Upper lobe of left lung (tissue), 6 donors: ENCODE measurements around the gene KCNQ1OT1. TPM values are rescaled to one million over a fixed set of nuclear protein-coding genes. Genes with fewer than 3 reads are reported as not detected.

Source experiments
- ATAC-seq, 2 donors: fragments of 200-7000 bp; cut with Tn5 transposase; one replicate each; pipeline ENCODE4 v1.9.1; 2022; ENCODE audit warnings: mild to moderate bottlenecking in 2 of 2, moderate library complexity in 2 of 2; ENCODE audit not compliant: low FRiP score in 2 of 2
- DNase-seq, 2 donors: peaks; one replicate each; pipeline ENCODE4 v3.0.0-alpha.2; 2019 to 2020
- H3K27ac ChIP-seq, 4 donors: fragments of 200-600 bp; sonication (generic); one replicate each; pipeline ENCODE4 v1.5.1; 2016 to 2019
- H3K27me3 ChIP-seq, 4 donors: fragments of 200-600 bp; sonication (generic); one replicate each; pipeline ENCODE4 v1.5.1; 2017 to 2019
- H3K36me3 ChIP-seq, 4 donors: fragments of 200-600 bp; sonication (generic); one replicate each; pipeline ENCODE4 v1.5.1; 2016 to 2019
- H3K4me1 ChIP-seq, 4 donors: fragments of 200-600 bp; sonication (generic); one replicate each; pipeline ENCODE4 v1.5.1; 2018 to 2019
- H3K4me3 ChIP-seq, 4 donors: fragments of 200-600 bp; sonication (generic); one replicate each; pipeline ENCODE4 v1.5.1; 2017 to 2019; ENCODE audit warnings: mild to moderate bottlenecking in 2 of 4, moderate library complexity in 1 of 4
- H3K9me3 ChIP-seq, 4 donors: fragments of 200-600 bp; sonication (generic); one replicate each; pipeline ENCODE4 v1.5.1; 2018 to 2019
- EP300 ChIP-seq, 4 donors: sonication (generic); formaldehyde crosslinking; IDR thresholded peaks; one replicate each; pipeline ENCODE4 v1.5.1; 2017; ENCODE audit warnings: antibody characterized with exemption in 4 of 4, control low read depth in 2 of 4
- POLR2A ChIP-seq, 4 donors: fragments of 450-650 bp; IDR thresholded peaks; one replicate each; pipeline ENCODE4 v1.5.1; 2016 to 2017; ENCODE audit warnings: antibody characterized with exemption in 4 of 4, mild to moderate bottlenecking in 2 of 4
- POLR2AphosphoS5 ChIP-seq, 2 donors: sonication (generic); formaldehyde crosslinking; IDR thresholded peaks; one replicate each; pipeline ENCODE4 v1.5.1; 2017; ENCODE audit warnings: antibody characterized with exemption in 2 of 2
- WGBS, 2 donors: methylation state at CpG; one replicate each; pipeline ENCODE4 v1.1.5; 2017 to 2018; 5-methylcytosine and 5-hydroxymethylcytosine counted together
- total RNA-seq, 6 donors: library from RNA; depleted of rRNA in 4 of 6; stranded (reverse); fragments of >200 nt in 4 of 6; gene quantifications; one replicate each; pipeline versions ENCODE4 v1.1.0 to v1.2.1, GENCODE V29; 2016 to 2021
- TF ChIP-seq, protein P1 (sequence below), 6 experiments: fragments of 450-650 bp in 4 of 6; fragments of 200-600 bp in 2 of 6; sonication (generic) in 2 of 6; IDR thresholded peaks; one replicate each; pipeline ENCODE4 v1.5.1; 2016 to 2019; ENCODE audit warnings: antibody characterized with exemption in 6 of 6
- donor health status: DM: no; HTN: no; CAD: no; lungs with moderate emphysema.
- donor health status: DM: no; HTN: yes; CAD: no; lungs with severe emphysema.

KCNQ1OT1 gene
- total RNA-seq, 6 donors from 2014 or later, result 1.1 to 6.3 (median 4.1) TPM

DNA sequence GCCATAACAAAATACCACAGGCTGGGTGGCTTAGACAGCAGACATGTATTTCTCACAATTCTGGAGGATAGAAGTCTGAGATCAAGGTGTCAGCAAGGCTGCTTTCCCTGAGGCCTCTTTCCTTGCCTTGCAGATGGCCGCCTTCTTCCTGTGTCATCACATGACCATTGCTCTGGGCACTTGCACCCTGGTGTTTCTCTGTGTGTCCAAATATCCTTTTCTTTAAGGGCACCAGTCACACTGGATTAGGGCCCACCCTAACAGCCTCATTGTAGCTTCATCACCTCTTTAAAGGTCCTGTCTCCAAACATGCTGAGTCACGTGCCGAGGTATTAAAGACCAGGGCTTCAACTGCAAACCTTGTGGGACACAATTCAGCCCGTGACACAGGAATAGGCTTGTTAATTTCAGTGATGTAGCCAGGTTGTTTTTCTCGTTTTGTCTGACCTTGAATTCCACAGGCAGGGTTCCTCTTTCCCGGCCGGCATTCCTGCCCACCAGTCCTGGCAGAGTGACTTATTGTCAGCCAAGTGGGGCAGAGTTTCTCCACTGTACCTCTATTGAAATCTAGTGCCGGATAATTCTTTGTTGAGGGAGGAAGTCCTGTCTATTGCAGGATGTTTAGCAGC is 100.1 kb downstream of the KCNQ1OT1 start:
- 62 to 75% methylated on average over 8 of the region's 8 CpGs for WGBS, 2 donors
- no peak for ATAC-seq
- Histone ChIP-seq H3K9me3 (peaks cover 0 to 6% (median 2%) of the 10 kb centered on the region in 4 donors), H3K4me3 (no peak overlapping the region), H3K27ac (peak overlapping the region in 3 of 4 donors; percentile 14 to 67 (median 31)), H3K27me3 (no peaks in the 10 kb centered on the region), H3K36me3 (no peaks in the 10 kb centered on the region), H3K4me1 (no peaks in the 10 kb centered on the region)
- DNase-seq, result no peak
- no peak for TF ChIP-seq EP300 (IDR thresholded peaks at IDR 0.05)
- TF ChIP-seq, protein P1, sequence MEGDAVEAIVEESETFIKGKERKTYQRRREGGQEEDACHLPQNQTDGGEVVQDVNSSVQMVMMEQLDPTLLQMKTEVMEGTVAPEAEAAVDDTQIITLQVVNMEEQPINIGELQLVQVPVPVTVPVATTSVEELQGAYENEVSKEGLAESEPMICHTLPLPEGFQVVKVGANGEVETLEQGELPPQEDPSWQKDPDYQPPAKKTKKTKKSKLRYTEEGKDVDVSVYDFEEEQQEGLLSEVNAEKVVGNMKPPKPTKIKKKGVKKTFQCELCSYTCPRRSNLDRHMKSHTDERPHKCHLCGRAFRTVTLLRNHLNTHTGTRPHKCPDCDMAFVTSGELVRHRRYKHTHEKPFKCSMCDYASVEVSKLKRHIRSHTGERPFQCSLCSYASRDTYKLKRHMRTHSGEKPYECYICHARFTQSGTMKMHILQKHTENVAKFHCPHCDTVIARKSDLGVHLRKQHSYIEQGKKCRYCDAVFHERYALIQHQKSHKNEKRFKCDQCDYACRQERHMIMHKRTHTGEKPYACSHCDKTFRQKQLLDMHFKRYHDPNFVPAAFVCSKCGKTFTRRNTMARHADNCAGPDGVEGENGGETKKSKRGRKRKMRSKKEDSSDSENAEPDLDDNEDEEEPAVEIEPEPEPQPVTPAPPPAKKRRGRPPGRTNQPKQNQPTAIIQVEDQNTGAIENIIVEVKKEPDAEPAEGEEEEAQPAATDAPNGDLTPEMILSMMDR (IDR thresholded peaks at IDR 0.05), result no peak
- TF ChIP-seq POLR2AphosphoS5 (IDR thresholded peaks at IDR 0.05), result no peak
- TF ChIP-seq POLR2A (IDR thresholded peaks at IDR 0.05), result no peak

- no peak for ATAC-seq
- DNase-seq, result no peak
- no peak overlapping the region for H3K4me3 ChIP-seq
- TF ChIP-seq EP300 (IDR thresholded peaks at IDR 0.05) (no peak), POLR2AphosphoS5 (IDR thresholded peaks at IDR 0.05) (no peak), POLR2A (IDR thresholded peaks at IDR 0.05) (no peak)
- TF ChIP-seq, protein P1 (IDR thresholded peaks at IDR 0.05), result no peak
- H3K36me3 ChIP-seq, result peaks cover 0 to 9% (median 0%) of the 10 kb centered on the region in 4 donors
- no peaks in the 10 kb centered on the region for H3K4me1 ChIP-seq
- no peak overlapping the region for H3K27ac ChIP-seq
- H3K9me3 ChIP-seq, result peaks cover 0 to 6% (median 2%) of the 10 kb centered on the region in 4 donors
- no peaks in the 10 kb centered on the region for H3K27me3 ChIP-seq
- 95 to 96% methylated on average over 3 of the region's 3 CpGs for WGBS, 2 donors
Observed at GRCh38 chr11:2595204-2595603, 104.6 kb downstream of the KCNQ1OT1 start.

DNA sequence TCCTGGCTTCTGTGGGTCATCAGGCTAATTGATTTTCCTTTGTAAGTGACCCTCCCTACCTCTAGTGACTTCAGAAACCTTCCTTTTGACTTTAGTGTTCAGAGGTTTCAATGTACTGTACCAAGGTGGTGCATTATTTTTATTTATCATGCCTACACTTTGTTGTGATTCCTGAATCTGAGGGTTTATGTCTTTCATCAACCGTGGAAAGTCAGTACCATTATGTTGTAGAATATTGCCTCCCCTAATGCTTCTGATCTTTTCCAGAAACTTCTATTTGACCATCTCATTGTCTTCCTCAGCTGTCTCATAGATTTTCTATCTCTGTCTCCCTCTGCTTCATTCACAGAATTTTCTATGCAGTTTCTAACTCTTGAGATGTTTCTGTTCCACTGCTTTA is 105.5 kb downstream of the KCNQ1OT1 start:
- no peak overlapping the region for H3K27ac ChIP-seq
- no peak overlapping the region for H3K4me3 ChIP-seq
- peaks cover 0 to 18% (median 3%) of the 10 kb centered on the region in 4 donors for H3K36me3 ChIP-seq
- DNase-seq (no peak), ATAC-seq (no peak)
- H3K4me1 ChIP-seq, result no peaks in the 10 kb centered on the region
- peaks cover 0 to 6% (median 2%) of the 10 kb centered on the region in 4 donors for H3K9me3 ChIP-seq
- WGBS, 2 donors, result 91 to 96% methylated on average over 1 of the region's 1 CpG
- TF ChIP-seq, protein P1 (IDR thresholded peaks at IDR 0.05), result no peak
- TF ChIP-seq POLR2AphosphoS5 (IDR thresholded peaks at IDR 0.05) (no peak), EP300 (IDR thresholded peaks at IDR 0.05) (no peak), POLR2A (IDR thresholded peaks at IDR 0.05) (no peak)
- no peaks in the 10 kb centered on the region for H3K27me3 ChIP-seq

DNA sequence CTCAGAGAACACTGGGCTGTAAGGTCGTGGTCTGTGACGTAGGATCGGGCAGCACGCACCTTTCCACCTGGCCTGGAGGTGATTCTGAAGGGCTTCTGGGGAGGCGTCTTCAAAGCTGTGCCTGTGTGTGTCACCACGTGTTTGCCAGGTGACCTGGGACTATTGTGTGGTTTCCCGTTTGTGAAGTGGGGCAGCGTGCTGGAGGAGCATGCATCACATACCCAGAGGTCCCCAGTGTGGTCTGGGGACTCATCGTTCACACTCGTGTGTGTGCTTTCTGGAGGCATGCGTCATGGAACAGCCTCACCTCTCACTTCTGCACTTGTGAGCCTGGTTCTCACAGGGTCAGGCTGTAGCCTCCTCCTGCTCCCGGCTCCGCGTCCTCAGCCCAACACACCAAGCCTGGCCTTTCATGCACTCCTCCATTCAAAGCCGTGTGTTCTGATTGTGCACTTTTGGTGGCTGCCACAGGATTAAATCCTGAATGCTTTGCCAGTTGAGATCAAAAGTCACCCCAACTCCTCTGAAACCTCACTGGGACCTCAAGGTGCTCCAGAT is 106.3 kb downstream of the KCNQ1OT1 start:
- H3K36me3 ChIP-seq, result peaks cover 0 to 22% (median 6%) of the 10 kb centered on the region in 4 donors
- DNase-seq, result no peak

More for the DNA sequence above, 106.3 kb downstream of the KCNQ1OT1 start:
- Histone ChIP-seq H3K27ac (no peak overlapping the region), H3K27me3 (no peaks in the 10 kb centered on the region), H3K9me3 (peaks cover 0 to 6% (median 2%) of the 10 kb centered on the region in 4 donors), H3K4me1 (no peaks in the 10 kb centered on the region), H3K4me3 (no peak overlapping the region)
- TF ChIP-seq POLR2AphosphoS5 (IDR thresholded peaks at IDR 0.05), result no peak
- TF ChIP-seq, protein P1 (IDR thresholded peaks at IDR 0.05), result no peak
- TF ChIP-seq POLR2A (IDR thresholded peaks at IDR 0.05), result no peak
- no peak for TF ChIP-seq EP300 (IDR thresholded peaks at IDR 0.05)
- WGBS, 2 donors, result 92 to 95% methylated on average over 9 to 15 of the region's 15 CpGs
- ATAC-seq, result no peak
